ENCODE data around the gene ZRANB3. TPM values are rescaled to one million over a fixed set of nuclear protein-coding genes. Genes with fewer than 3 reads are reported as not detected.

Gene ZRANB3
- total and polyA plus RNA-seq, 4 donors, result 2.5 to 7.2 (median 4.1) TPM

DNA sequence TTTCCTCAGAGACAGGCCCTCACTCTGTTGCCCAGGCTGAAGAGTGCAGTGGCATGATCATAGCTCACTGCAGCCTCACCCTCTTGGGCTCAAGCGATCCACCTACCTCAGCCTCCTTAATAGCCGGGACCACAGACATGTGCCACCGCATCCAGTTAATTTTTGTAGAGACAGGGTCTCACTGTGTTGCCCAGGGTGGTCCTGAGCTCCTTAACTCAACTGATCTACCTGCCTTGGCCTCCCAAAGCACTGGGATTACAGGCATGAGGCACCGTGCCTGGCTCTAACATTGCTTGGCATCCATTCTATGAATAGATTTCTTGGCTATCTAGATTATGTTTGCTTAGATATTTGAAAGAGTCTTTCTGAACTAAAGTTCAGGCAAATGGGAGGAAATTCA is 21.9 kb upstream of the ZRANB3 start:
- Histone ChIP-seq H3K4me3 (ENCODE audit: low read depth in 1 of 3, low read length in 3 of 3) (no peak overlapping the region), H3K9ac (ENCODE audit: low read depth in 1 of 2, low read length in 2 of 2) (no peak overlapping the region), H3K9me3 (ENCODE audit: control insufficient read depth in 4 of 4, low read length in 3 of 4) (no peaks in the 10 kb centered on the region), H3K36me3 (ENCODE audit: control insufficient read depth in 4 of 4, insufficient read depth in 3 of 4, low read depth in 1 of 4, low read length in 3 of 4) (no peaks in the 10 kb centered on the region), H3K4me1 (ENCODE audit: control insufficient read depth in 4 of 4, insufficient read depth in 4 of 4, low read length in 3 of 4) (no peaks in the 10 kb centered on the region), H3K27ac (ENCODE audit: low read depth in 1 of 2, low read length in 2 of 2) (no peak overlapping the region), H3K27me3 (ENCODE audit: control insufficient read depth in 4 of 4, insufficient read depth in 4 of 4, low read length in 3 of 4) (no peaks in the 10 kb centered on the region)
- DNase-seq (ENCODE audit: low spot score), result no peak
- 87% methylated on average over 4 of the region's 4 CpGs for WGBS
- TF ChIP-seq YY1 (IDR thresholded peaks at IDR 0.05), result no peak
- TF ChIP-seq EGR1 (IDR thresholded peaks at IDR 0.05; ENCODE audit: low read depth in 2 of 2), result no peak
- no peak for TF ChIP-seq HNF4A (conservative IDR thresholded peaks at IDR 0.05)
- TF ChIP-seq, protein P1, sequence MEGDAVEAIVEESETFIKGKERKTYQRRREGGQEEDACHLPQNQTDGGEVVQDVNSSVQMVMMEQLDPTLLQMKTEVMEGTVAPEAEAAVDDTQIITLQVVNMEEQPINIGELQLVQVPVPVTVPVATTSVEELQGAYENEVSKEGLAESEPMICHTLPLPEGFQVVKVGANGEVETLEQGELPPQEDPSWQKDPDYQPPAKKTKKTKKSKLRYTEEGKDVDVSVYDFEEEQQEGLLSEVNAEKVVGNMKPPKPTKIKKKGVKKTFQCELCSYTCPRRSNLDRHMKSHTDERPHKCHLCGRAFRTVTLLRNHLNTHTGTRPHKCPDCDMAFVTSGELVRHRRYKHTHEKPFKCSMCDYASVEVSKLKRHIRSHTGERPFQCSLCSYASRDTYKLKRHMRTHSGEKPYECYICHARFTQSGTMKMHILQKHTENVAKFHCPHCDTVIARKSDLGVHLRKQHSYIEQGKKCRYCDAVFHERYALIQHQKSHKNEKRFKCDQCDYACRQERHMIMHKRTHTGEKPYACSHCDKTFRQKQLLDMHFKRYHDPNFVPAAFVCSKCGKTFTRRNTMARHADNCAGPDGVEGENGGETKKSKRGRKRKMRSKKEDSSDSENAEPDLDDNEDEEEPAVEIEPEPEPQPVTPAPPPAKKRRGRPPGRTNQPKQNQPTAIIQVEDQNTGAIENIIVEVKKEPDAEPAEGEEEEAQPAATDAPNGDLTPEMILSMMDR (IDR thresholded peaks at IDR 0.05; ENCODE audit: low read depth, low read length, missing input control), result no peak
- no peak for TF ChIP-seq ZBTB33 (IDR thresholded peaks at IDR 0.05)
- TF ChIP-seq NR2F2 (IDR thresholded peaks at IDR 0.05), result no peak

DNA sequence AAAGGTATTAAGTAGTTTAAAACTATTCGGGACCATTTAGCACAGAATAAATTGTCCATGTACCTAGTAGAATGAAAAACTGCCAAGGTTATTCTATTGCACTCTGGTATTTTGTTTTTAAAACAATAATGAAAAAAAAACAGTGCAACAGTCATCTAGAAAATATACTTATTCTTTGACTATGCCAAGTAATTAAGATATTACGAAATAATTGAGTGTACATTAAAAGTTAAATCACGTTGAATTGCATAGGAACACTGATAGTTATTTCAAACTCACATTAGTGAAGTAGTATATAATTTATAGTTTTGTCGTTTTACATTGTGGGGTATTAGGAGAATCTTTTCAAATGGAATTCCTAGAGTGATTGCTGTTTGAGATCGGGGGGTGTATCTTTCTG is 20.3 kb upstream of the ZRANB3 start:
- WGBS, result 94% methylated on average over 5 of the region's 5 CpGs
- no peak overlapping the region for H3K4me3 ChIP-seq (ENCODE audit: low read depth in 1 of 3, low read length in 3 of 3)
- H3K9me3 ChIP-seq (ENCODE audit: control insufficient read depth in 4 of 4, low read length in 3 of 4), result no peaks in the 10 kb centered on the region
- DNase-seq (ENCODE audit: low spot score), result no peak
- H3K36me3 ChIP-seq (ENCODE audit: control insufficient read depth in 4 of 4, insufficient read depth in 3 of 4, low read depth in 1 of 4, low read length in 3 of 4), result no peaks in the 10 kb centered on the region
- no peaks in the 10 kb centered on the region for H3K27me3 ChIP-seq (ENCODE audit: control insufficient read depth in 4 of 4, insufficient read depth in 4 of 4, low read length in 3 of 4)
- no peak for TF ChIP-seq RAD21 (IDR thresholded peaks at IDR 0.05)
- TF ChIP-seq ZBTB33 (IDR thresholded peaks at IDR 0.05), result no peak
- TF ChIP-seq FOXA2 (IDR thresholded peaks at IDR 0.05), result no peak
- TF ChIP-seq, protein P2, sequence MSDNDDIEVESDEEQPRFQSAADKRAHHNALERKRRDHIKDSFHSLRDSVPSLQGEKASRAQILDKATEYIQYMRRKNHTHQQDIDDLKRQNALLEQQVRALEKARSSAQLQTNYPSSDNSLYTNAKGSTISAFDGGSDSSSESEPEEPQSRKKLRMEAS (IDR thresholded peaks at IDR 0.05), result no peak
- no peak overlapping the region for H3K9ac ChIP-seq (ENCODE audit: low read depth in 1 of 2, low read length in 2 of 2)
- no peaks in the 10 kb centered on the region for H3K4me1 ChIP-seq (ENCODE audit: control insufficient read depth in 4 of 4, insufficient read depth in 4 of 4, low read length in 3 of 4)
- H3K27ac ChIP-seq (ENCODE audit: low read depth in 1 of 2, low read length in 2 of 2), result no peak overlapping the region

DNA sequence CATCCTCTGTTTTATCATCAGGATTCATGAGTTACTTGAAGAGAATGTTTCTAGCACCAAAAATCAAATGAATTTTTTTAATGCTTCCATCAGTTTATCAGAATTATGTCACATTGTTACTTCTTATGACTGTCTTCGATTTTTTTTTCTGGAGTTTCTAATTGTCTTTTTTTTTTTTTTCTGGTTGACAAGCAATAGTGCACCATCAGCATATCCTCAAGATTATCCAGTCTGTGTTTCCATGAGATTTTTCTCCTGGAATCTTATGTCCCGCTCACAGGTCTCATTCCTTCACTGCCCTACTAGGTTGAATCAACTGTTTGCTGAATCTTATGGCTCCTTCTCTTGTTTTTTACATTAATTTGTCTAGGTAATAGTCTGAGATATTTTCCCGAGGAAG is 16.3 kb upstream of the ZRANB3 start:
- Histone ChIP-seq H3K36me3 (ENCODE audit: control insufficient read depth in 4 of 4, insufficient read depth in 3 of 4, low read depth in 1 of 4, low read length in 3 of 4) (no peaks in the 10 kb centered on the region), H3K9ac (ENCODE audit: low read depth in 1 of 2, low read length in 2 of 2) (no peak overlapping the region), H3K27me3 (ENCODE audit: control insufficient read depth in 4 of 4, insufficient read depth in 4 of 4, low read length in 3 of 4) (no peaks in the 10 kb centered on the region), H3K4me1 (ENCODE audit: control insufficient read depth in 4 of 4, insufficient read depth in 4 of 4, low read length in 3 of 4) (no peaks in the 10 kb centered on the region), H3K9me3 (ENCODE audit: control insufficient read depth in 4 of 4, low read length in 3 of 4) (no peaks in the 10 kb centered on the region), H3K4me3 (ENCODE audit: low read depth in 1 of 3, low read length in 3 of 3) (no peak overlapping the region), H3K27ac (ENCODE audit: low read depth in 1 of 2, low read length in 2 of 2) (no peak overlapping the region)
- 96% methylated on average over 3 of the region's 3 CpGs for WGBS
- DNase-seq (ENCODE audit: low spot score), result no peak
- no peak for TF ChIP-seq YY1 (IDR thresholded peaks at IDR 0.05)

Data from liver (tissue), 9 donors.